GM13976 (cell line): Measurements from ENCODE around the gene WRAP73.

Source experiments
- DNase-seq: peaks from one replicate; pipeline ENCODE4 v3.0.0; 2012; ENCODE audit warnings: low spot score
- in situ Hi-C: fragments of 300-500 bp; cut with MboI; formaldehyde crosslinking; loops from one replicate; pipeline ENCODE4 v1.12.0; 2022; ENCODE audit warnings: low sequenced_read_pairs, mixed read lengths, inconsistent platforms; ENCODE audit not compliant: unreplicated experiment
- TF ChIP-seq, protein P1 (sequence below): IDR thresholded peaks from 2 replicates; pipeline ENCODE4 v1.5.1; 2012; ENCODE audit warnings: borderline replicate concordance, mild to moderate bottlenecking; ENCODE audit not compliant: insufficient read depth; ENCODE audit errors: extremely low read depth, missing control alignments, control extremely low read depth

WRAP73 gene

DNA sequence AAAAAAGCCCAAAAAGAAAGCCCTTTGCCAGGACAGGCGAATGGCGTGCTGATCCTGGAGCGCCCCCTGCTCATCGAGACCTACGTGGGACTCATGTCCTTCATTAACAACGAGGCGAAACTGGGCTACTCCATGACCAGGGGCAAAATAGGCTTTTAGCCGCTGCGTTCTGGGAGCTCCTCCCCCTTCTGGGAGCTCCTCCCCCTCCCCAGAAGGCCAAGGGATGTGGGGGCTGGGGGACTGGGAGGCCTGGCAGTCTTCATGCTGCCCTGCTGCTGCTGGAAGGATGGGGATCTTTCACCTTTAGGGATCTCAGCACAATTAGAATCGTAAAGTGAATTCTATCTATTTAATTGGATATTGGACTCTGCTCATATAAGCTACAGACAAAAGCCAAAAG lies 21.5 kb downstream of the WRAP73 start:
- TF ChIP-seq, protein P1, sequence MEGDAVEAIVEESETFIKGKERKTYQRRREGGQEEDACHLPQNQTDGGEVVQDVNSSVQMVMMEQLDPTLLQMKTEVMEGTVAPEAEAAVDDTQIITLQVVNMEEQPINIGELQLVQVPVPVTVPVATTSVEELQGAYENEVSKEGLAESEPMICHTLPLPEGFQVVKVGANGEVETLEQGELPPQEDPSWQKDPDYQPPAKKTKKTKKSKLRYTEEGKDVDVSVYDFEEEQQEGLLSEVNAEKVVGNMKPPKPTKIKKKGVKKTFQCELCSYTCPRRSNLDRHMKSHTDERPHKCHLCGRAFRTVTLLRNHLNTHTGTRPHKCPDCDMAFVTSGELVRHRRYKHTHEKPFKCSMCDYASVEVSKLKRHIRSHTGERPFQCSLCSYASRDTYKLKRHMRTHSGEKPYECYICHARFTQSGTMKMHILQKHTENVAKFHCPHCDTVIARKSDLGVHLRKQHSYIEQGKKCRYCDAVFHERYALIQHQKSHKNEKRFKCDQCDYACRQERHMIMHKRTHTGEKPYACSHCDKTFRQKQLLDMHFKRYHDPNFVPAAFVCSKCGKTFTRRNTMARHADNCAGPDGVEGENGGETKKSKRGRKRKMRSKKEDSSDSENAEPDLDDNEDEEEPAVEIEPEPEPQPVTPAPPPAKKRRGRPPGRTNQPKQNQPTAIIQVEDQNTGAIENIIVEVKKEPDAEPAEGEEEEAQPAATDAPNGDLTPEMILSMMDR: no peak
- in situ Hi-C loops: no loop called here
- DNase-seq: no peak

- TF ChIP-seq, protein P1: no peak
- no peak for DNase-seq
- in situ Hi-C loops: no loop called here
These were observed 22.2 kb downstream of the WRAP73 start for GRCh38 chr1:3627515-3628253.

DNA sequence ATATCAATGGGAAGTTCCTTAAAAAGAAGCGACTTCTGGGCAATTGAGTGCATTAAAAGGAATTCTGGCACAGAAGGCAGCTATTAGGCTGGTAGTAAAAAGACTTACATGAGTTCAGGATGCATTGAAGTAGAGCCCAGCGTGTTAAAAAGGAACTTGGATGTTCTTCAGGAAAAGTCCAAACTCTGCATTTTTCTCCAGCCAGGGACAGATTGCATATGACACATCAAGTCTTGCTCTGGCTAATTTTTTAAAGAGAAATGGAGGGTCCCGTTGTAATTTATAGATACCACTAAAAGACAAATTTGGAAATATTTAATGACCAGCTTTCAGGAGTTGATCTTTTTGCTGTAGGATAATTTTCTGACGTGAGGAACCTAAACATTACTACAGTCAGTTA lies 23.9 kb downstream of the WRAP73 start:
- TF ChIP-seq, protein P1: no peak
- in situ Hi-C loops: no loop called here
- no peak for DNase-seq

GRCh38 chr1:3625151-3625907 lies 24.6 kb downstream of the WRAP73 start:
- TF ChIP-seq, protein P1: no peak
- DNase-seq: no peak
- in situ Hi-C loops: no loop called here

- DNase-seq: peak; percentile 100
- in situ Hi-C loops: no loop called here
- TF ChIP-seq, protein P1: no peak
These were observed 25.4 kb downstream of the WRAP73 start, which contains the start of gene TPRG1L for GRCh38 chr1:3624200-3625136. TSS of gene TPRG1L (plus strand) at chr1:3625015. CDS start at chr1:3625073, 58 bp downstream.
